Measurements from ENCODE around the gene ALG12. TPM values are rescaled to one million over a fixed set of nuclear protein-coding genes. Genes with fewer than 3 reads are reported as not detected.

ALG12 gene
- total and polyA plus RNA-seq, 2 of the 13 experiments (the other 11 are each of a cell fraction or from before 2014, with no cell fraction given) = 7.8 to 15.8 TPM

GRCh38 chr22:49966774-49967705 is 48.8 kb upstream of the ALG12 start (continued):
- TF ChIP-seq GTF2F1 (IDR thresholded peaks at IDR 0.05; ENCODE audit: low read length) (no peak), MED13 (CRISPR knock-in tag; IDR thresholded peaks at IDR 0.05) (no peak), BRD4 (CRISPR knock-in tag; IDR thresholded peaks at IDR 0.05) (peak; percentile 40; the same call in 1 of the 2 replicates), TFDP1 (CRISPR knock-in tag; IDR thresholded peaks at IDR 0.05; ENCODE audit: borderline replicate concordance) (0 out of 2 replicates have a peak, but pooled peaks have one; percentile 6), ZNF639 (CRISPR knock-in tag; conservative IDR thresholded peaks at IDR 0.05) (no peak), ZBTB4 (CRISPR knock-in tag; IDR thresholded peaks at IDR 0.05; ENCODE audit: borderline replicate concordance) (no peak), MEIS1 (CRISPR knock-in tag; IDR thresholded peaks at IDR 0.05; ENCODE audit: borderline replicate concordance) (no peak), PRPF4 (IDR thresholded peaks at IDR 0.05; ENCODE audit: low read depth, low read length, poor library complexity, severe bottlenecking) (no peak), DR1 (CRISPR knock-in tag; IDR thresholded peaks at IDR 0.05) (no peak; the same call in 1 of the 2 replicates), ZNF296 (CRISPR knock-in tag; conservative IDR thresholded peaks at IDR 0.05) (peak; percentile 64; the same call in 1 of the 2 replicates), ZNF264 (CRISPR knock-in tag; IDR thresholded peaks at IDR 0.05) (no peak; the same call in 1 of the 2 replicates), ZBTB14 (CRISPR knock-in tag; IDR thresholded peaks at IDR 0.05) (no peak), ZNF451 (CRISPR knock-in tag; IDR thresholded peaks at IDR 0.05) (no peak), MLX (CRISPR knock-in tag; IDR thresholded peaks at IDR 0.05) (no peak), PRDM15 (CRISPR knock-in tag; IDR thresholded peaks at IDR 0.05) (no peak; the same call in 1 of the 2 replicates), PITX1 (CRISPR knock-in tag; IDR thresholded peaks at IDR 0.05) (no peak)
